Heart left ventricle (tissue), 16 donors: ENCODE data around the gene DNAH1. TPM values are rescaled to one million over a fixed set of nuclear protein-coding genes. Genes with fewer than 3 reads are reported as not detected.
A peak's percentile ranks its signal among the peaks of the same experiment; 100 is the strongest.

Experiments
- ATAC-seq, 4 donors: fragments of 200-7000 bp; cut with Tn5 transposase; one replicate each; pipeline ENCODE4 v1.9.1; 2020 to 2022; ENCODE audit warnings: moderate library complexity in 4 of 4, mild to moderate bottlenecking in 3 of 4, moderate number of reproducible peaks in 1 of 4
- DNase-seq, 5 donors: peaks; one replicate each; pipeline ENCODE4 v3.0.0-alpha.2; 2020
- H3K27ac ChIP-seq, 12 donors: fragments of 200-600 bp; sonication (generic) in 4 of 12; one replicate each; pipeline versions ENCODE4 v1.5.0 to v1.8.0; 2016 to 2022; ENCODE audit warnings: mild to moderate bottlenecking in 2 of 12
- H3K27me3 ChIP-seq, 9 donors: fragments of 200-600 bp; sonication (generic) in 2 of 9; one replicate each; pipeline versions ENCODE4 v1.5.1 to v1.8.0; 2016 to 2022; ENCODE audit warnings: mild to moderate bottlenecking in 3 of 9
- H3K36me3 ChIP-seq, 9 donors: fragments of 200-600 bp; sonication (generic) in 2 of 9; one replicate each; pipeline versions ENCODE4 v1.5.0 to v1.8.0; 2018 to 2022; ENCODE audit warnings: mild to moderate bottlenecking in 2 of 9
- H3K4me1 ChIP-seq, 12 donors: fragments of 200-600 bp; sonication (generic) in 4 of 12; one replicate each; pipeline versions ENCODE4 v1.5.0 to v1.8.0; 2016 to 2022; ENCODE audit warnings: mild to moderate bottlenecking in 3 of 12
- H3K4me3 ChIP-seq, 12 donors: fragments of 200-600 bp; sonication (generic) in 4 of 12; one replicate each; pipeline versions ENCODE4 v1.5.0 to v1.8.0; 2017 to 2022; ENCODE audit warnings: mild to moderate bottlenecking in 9 of 12, moderate library complexity in 4 of 12
- H3K9me3 ChIP-seq, 12 donors: fragments of 200-600 bp; sonication (generic) in 4 of 12; one replicate each; pipeline versions ENCODE4 v1.5.0 to v1.8.0; 2016 to 2022; ENCODE audit warnings: mild to moderate bottlenecking in 1 of 12
- POLR2A ChIP-seq, 2 donors: fragments of 450-650 bp; IDR thresholded peaks; one replicate each; pipeline ENCODE4 v1.6.1; 2017; ENCODE audit warnings: antibody characterized with exemption in 2 of 2, mild to moderate bottlenecking in 2 of 2, moderate library complexity in 2 of 2
- WGBS, 4 donors: extraction: QIAGEN DNeasy Blood & Tissue Kit in 2 of 4; methylation state at CpG; one replicate each; pipeline versions ENCODE4 v1.1.5 to v1.1.7; 2013 to 2018; 5-methylcytosine and 5-hydroxymethylcytosine counted together
- intact Hi-C, 10 donors: fragments of 100-400 bp; cut with DNase I; formaldehyde crosslinking; loops; one replicate each; pipeline versions ENCODE4 v1.11.1 to v1.14.2; 2022
- polyA plus RNA-seq, 2 donors: library from polyadenylated mRNA; stranded (reverse); fragments of 200-250 nt; gene quantifications; one replicate each; pipeline ENCODE4 v1.2.3, GENCODE V29; 2013
- total RNA-seq, 9 donors: library from RNA; depleted of rRNA in 2 of 9; stranded (reverse); fragments of >200 nt in 2 of 9; fragmentation: NEBNext Ultra II Directional in 3 of 9; extraction: Animal tissue kit (Norgen Biotek cat#: 25700) in 3 of 9; gene quantifications; one replicate each; pipeline versions ENCODE4 v1.1.0 to v1.2.4, GENCODE V29; 2016 to 2023
- TF ChIP-seq, protein P1 (sequence below), 12 donors: fragments of 200-600 bp; sonication (generic) in 4 of 12; IDR thresholded peaks; one replicate each; pipeline versions ENCODE4 v1.5.0 to v1.8.0; 2018 to 2022; ENCODE audit warnings: antibody characterized with exemption in 12 of 12, mild to moderate bottlenecking in 5 of 12
- donor health status: ischemic (EF 13 %, LVEDD 7.1; RV severe dilation, severe dysfunction).
- donor health status: healthy with polysubstance abuse.
- donor health status: DM: no; HTN: yes; CAD: no.
- donor health status: DM: no; HTN: no; CAD: no.
- donor health status: ischemic (EF 25% LVEDD 6.9; RV normal size, moderate dysfunction).
- donor health status: ischemic (EF 25% LVEDD 5.7; RV mildly dilated, moderate dysfunction).
- donor health status: healthy.
- donor health status: DM: yes; HTN: yes; CAD: no.
- donor health status: ischemic (EF 35%, LVEDD 5.7; RV mildly dilated, moderate dysfunction).
- donor health status: nonischemic (EF 11% LVEDD 7.7; RV severe dilation, severe dysfunction).
- donor health status: DM: yes; HTN: yes; CAD: no.
- donor health status: PGD.
- donor health status: ischemic (EF 29% LVEDD 5.4; RV normal size, mild dysfunction).
- donor health status: nonischemic (EF 23%, LVEDD 6.1; RV moderate dilation, normal function).

DNAH1 gene
- total and polyA plus RNA-seq, 11 donors: 0.95 to 6.6 (median 2.8) TPM

DNA sequence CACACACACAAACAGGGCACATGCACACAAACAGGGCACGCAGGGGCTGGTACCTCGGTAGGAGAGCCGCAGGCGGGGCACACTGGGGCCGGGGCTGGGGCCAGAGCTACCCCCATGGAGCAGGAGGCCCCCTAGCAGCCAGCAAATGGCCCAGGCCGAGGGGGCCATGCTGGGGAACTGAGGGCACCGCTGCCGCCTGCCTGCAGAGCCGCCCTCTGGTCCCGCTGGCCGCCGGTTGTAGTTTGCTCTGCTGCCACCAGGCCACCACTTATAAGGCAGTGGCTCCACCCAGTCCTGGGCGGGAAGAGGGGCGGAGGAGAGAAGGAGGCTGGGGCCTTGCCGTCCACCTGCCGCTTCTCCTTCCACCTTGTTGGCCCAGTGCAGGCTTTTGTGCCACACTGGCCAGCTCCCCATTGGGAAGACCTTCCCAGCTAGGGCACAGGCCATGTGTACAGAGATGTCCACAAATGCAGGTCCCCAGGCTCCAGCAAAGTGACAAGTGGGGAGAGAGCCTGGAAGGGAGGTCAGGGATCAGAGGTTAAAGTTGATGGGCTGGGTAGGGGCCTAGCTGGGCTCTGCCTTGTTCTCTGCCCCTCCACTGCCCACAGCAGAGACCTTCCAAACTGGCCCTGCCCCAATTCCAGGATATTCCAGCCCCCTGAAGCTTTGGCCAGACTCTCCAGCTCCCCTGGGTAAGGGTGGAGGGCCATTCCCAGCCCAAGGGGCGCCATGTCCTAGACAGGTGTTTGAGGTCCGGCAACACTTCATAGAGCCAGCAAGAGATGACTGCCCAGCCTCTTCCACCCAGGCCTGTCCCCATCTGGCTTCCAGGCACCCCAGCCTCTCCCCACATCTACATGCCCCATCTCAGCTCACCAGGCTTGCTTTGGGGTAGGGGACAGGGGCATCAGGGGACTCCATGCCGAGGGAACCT is 129.0 kb downstream of the DNAH1 start, which contains the start of gene SEMA3G:
Gene SEMA3G (minus strand): TSS at position 244 of the 934 bp plus-strand sequence. CDS start 76 bp downstream, at position 168.
- peaks cover 0 to under 1% (median 0%) of the 10 kb centered on the region in 9 donors for H3K36me3 ChIP-seq
- H3K4me3 ChIP-seq: peak within 1 kb of the TSS in 11 of 12 donors; percentile 18 to 54 (median 42)
- whole genome bisulfite sequencing, 4 donors: 32 to 45% (median 37%) methylated on average over 10 to 19 of the region's 19 CpGs
- peaks cover 0 to 39% (median 14%) of the 10 kb centered on the region in 12 donors for H3K4me1 ChIP-seq
- ATAC-seq (peak; percentile 29 to 60 (median 58)), DNase-seq (peak; percentile 71 to 84 (median 82))
- no peaks in the 10 kb centered on the region for H3K27me3 ChIP-seq
- H3K9me3 ChIP-seq: no peaks in the 10 kb centered on the region
- H3K27ac ChIP-seq: peak within 1 kb of the TSS in 8 of 12 donors; percentile 24 to 65 (median 60)
- intact Hi-C loops: loop anchor here in 1 of 10 donors (1.0 kb wide), 1 partner anchor 16 kb away; no protein-coding TSS in a partner anchor
- TF ChIP-seq, protein P1, sequence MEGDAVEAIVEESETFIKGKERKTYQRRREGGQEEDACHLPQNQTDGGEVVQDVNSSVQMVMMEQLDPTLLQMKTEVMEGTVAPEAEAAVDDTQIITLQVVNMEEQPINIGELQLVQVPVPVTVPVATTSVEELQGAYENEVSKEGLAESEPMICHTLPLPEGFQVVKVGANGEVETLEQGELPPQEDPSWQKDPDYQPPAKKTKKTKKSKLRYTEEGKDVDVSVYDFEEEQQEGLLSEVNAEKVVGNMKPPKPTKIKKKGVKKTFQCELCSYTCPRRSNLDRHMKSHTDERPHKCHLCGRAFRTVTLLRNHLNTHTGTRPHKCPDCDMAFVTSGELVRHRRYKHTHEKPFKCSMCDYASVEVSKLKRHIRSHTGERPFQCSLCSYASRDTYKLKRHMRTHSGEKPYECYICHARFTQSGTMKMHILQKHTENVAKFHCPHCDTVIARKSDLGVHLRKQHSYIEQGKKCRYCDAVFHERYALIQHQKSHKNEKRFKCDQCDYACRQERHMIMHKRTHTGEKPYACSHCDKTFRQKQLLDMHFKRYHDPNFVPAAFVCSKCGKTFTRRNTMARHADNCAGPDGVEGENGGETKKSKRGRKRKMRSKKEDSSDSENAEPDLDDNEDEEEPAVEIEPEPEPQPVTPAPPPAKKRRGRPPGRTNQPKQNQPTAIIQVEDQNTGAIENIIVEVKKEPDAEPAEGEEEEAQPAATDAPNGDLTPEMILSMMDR (IDR thresholded peaks at IDR 0.05): peak; percentile 33 to 67 (median 56)
- peak; percentile 18 to 63 for TF ChIP-seq POLR2A (IDR thresholded peaks at IDR 0.05)

DNA sequence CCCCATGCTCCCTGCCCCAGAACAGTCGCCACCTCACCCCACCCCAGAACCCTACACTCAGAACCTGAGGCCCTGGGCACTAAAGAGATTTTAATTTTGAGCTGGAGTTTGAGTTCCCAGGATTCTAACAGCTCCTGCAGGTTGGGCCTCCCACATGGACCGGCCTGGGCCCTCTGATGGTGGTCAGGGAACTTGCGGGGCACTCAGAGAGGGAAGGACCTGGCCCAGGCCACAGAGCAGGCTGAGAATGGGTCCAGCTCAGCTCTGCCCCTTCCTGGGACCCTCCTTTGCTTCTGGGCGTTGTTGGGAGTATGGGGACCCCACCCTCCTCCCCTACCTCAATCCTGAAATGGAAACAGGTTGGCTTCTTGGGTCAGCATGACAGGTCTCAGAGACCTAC is 129.9 kb downstream of the DNAH1 start:
- WGBS, 4 donors: 89 to 100% (median 94%) methylated on average over 1 to 4 of the region's 4 CpGs
- TF ChIP-seq, protein P1 (IDR thresholded peaks at IDR 0.05): no peak
- no peak for TF ChIP-seq POLR2A (IDR thresholded peaks at IDR 0.05)
- Histone ChIP-seq H3K4me3 (no peak overlapping the region), H3K4me1 (peaks cover 0 to 49% (median 15%) of the 10 kb centered on the region in 12 donors), H3K9me3 (no peaks in the 10 kb centered on the region), H3K27ac (peak overlapping the region in 9 of 12 donors; percentile 4 to 64 (median 45)), H3K27me3 (no peaks in the 10 kb centered on the region), H3K36me3 (peaks cover 0 to 9% (median 0%) of the 10 kb centered on the region in 9 donors)
- intact Hi-C loops: loop anchor here in 3 of 10 donors (1.0 to 2.0 kb wide), 3 partner anchors 15 to 17 kb away; no protein-coding TSS in a partner anchor
- ATAC-seq: no peak
- DNase-seq: peak in 2 of 5 donors; percentile 26 to 56

DNA sequence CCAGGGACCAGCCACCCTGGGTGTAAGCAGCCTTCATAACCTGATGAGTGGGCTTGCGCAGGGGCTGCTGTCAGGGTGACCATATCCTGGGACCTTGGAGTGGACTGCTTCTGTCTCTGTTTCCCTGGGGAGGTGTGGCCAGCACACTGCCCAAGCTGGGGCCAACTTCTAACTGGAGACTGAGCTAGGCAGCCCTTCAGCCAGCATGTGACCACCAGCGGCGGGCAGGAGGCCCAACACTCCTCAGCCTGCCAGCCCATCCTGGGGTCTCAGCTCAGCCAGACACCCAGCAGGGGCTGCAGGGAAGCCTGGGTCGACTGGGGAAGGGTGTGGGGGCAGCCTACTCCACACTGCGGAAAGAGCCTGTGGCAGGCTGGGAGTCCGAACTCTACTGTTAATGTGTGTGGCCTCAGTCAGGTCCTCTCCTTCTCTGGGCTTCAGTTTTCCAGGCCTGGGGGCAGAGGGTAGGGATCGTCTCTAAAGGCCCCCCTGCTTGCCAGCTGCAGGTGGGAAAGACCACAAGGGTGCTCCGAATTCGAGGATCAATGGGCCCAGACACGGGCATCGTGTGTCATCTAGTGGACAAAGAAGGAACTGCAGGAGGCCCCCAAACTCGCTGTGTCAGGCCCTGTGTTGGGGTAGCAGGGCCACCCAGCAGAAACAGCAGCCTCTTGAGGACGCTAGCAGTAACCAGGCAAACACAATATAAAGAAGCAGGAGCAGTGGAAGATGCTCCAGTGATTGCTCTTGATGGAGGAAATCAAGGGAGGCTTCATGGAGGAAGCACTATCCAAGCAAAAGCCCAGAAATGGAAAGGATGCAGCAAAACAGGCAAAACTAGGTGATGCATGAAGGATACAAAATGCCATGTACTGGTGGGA is 130.8 kb downstream of the DNAH1 start:
- H3K27ac ChIP-seq: peak overlapping the region in 9 of 12 donors; percentile 5 to 94 (median 57)
- H3K9me3 ChIP-seq: no peaks in the 10 kb centered on the region
- no peaks in the 10 kb centered on the region for H3K27me3 ChIP-seq
- peaks cover 0 to 18% (median 2%) of the 10 kb centered on the region in 9 donors for H3K36me3 ChIP-seq
- TF ChIP-seq POLR2A (IDR thresholded peaks at IDR 0.05): peak in 1 of 2 donors; percentile 16
- TF ChIP-seq, protein P1 (IDR thresholded peaks at IDR 0.05): peak in 11 of 12 donors; percentile 99 to 100 (median 100)
- intact Hi-C loops: loop anchor here in 9 of 10 donors (1.0 to 2.0 kb wide), 4 partner anchors 16 to 19 kb away; no protein-coding TSS in a partner anchor
- no peak overlapping the region for H3K4me3 ChIP-seq
- peaks cover 0 to 49% (median 15%) of the 10 kb centered on the region in 12 donors for H3K4me1 ChIP-seq
- DNase-seq (peak in 4 of 5 donors; percentile 60 to 72 (median 70)), ATAC-seq (peak in 3 of 4 donors; percentile 7 to 37 (median 23))
- WGBS, 4 donors: 24 to 37% (median 31%) methylated on average over 9 to 13 of the region's 13 CpGs
